ENCODE data around the gene CEBPA.

Gene CEBPA

DNA sequence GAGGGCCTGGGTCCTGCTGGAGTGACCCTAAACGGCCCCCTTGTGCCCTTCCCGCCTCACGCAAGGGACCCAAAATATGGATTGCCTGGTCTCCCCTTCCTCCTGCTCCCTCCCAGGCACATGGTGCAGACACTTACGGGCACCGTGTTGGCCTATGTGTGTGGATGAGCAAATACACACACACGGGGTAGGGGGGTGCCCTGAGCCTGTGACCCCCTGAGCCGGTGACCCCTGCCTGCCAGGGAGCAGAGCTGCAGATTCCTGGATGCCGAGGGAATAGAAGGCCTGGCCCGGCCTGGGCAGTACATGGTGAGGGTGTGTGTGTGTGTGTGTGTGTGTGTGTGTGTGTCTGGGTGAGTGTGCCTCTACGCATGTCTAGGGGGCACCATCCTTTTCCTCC, 33.3 kb downstream of the CEBPA start:
- peaks cover 4% of the 10 kb centered on the region for H3K4me1 ChIP-seq
- H3K36me3 ChIP-seq = no peaks in the 10 kb centered on the region
- DNase-seq = no peak
- TF ChIP-seq, protein P1, sequence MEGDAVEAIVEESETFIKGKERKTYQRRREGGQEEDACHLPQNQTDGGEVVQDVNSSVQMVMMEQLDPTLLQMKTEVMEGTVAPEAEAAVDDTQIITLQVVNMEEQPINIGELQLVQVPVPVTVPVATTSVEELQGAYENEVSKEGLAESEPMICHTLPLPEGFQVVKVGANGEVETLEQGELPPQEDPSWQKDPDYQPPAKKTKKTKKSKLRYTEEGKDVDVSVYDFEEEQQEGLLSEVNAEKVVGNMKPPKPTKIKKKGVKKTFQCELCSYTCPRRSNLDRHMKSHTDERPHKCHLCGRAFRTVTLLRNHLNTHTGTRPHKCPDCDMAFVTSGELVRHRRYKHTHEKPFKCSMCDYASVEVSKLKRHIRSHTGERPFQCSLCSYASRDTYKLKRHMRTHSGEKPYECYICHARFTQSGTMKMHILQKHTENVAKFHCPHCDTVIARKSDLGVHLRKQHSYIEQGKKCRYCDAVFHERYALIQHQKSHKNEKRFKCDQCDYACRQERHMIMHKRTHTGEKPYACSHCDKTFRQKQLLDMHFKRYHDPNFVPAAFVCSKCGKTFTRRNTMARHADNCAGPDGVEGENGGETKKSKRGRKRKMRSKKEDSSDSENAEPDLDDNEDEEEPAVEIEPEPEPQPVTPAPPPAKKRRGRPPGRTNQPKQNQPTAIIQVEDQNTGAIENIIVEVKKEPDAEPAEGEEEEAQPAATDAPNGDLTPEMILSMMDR (IDR thresholded peaks at IDR 0.05; ENCODE audit: low read depth, low read length) = no peak
- H3K4me3 ChIP-seq (ENCODE audit: low read depth, low read length) = no peak overlapping the region
- H3K27me3 ChIP-seq = no peaks in the 10 kb centered on the region
- H3K9me3 ChIP-seq = no peaks in the 10 kb centered on the region

DNA sequence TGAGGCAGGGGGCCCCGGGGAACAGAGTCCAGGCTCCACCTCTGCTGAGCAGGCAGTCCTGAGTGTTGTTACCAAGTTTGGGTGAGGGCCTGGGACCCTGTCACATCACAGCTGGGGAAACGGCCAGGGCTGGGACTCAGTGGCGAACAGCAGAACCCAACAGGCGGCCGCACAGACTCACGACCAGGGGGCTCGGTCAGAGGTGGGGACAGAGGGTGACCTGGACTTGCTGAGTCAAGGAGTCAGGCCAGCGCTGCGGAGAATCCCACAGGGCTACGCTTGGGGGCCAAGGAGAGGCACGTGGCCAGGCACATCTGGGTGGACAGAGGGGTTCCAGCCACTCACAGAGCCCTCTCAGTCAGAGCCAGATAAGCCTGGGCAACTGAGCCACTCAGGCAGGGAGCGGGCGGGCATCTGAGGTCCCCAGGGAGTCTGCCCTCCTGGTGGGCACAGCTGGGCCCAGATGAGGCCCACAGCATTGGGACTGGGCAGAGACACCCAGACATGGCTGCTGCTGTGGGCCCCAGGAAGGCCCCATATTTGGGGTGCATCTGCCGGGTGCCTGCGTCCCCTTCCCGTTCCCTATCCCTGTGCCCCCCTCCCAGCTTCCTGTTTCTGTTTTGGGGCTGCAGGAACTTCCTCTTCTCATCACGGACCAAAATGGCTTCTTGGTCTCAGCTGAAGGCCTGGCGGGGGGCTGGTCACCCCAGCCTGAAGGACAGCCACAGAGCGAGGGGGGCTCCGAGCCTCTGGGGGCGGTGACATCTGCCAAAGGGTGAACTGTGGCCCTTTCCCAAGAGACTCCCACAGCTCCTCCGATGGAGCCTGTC, 34.0 kb downstream of the CEBPA start:
- Histone ChIP-seq H3K27me3 (no peaks in the 10 kb centered on the region), H3K9me3 (no peaks in the 10 kb centered on the region), H3K4me3 (ENCODE audit: low read depth, low read length) (no peak overlapping the region), H3K36me3 (no peaks in the 10 kb centered on the region), H3K4me1 (no peaks in the 10 kb centered on the region; the same call in 1 of the 2 replicates)
- TF ChIP-seq, protein P1 (IDR thresholded peaks at IDR 0.05; ENCODE audit: low read depth, low read length) = no peak
- DNase-seq = no peak

DNA sequence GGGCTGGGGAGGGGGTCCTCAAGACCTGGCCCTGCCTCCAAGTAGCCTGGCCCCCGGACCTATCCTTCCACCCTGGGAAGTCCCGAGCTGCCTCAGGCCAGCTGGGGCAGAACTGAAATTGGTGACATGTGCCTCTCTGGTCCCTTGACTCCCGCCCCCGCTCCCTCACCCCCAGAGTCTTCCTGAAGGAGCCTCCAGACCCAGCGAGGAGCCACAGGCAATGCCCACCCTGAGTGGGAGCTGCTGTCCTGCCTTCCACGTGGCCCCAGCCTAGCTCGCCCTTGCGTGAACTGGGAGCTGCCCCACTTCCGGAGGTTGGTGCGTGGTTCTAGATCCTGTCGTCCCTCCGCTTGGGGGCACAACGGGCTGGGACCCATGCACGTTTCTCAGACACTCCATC, 34.6 kb downstream of the CEBPA start:
- Histone ChIP-seq H3K27me3 (no peaks in the 10 kb centered on the region), H3K4me3 (ENCODE audit: low read depth, low read length) (no peak overlapping the region), H3K36me3 (no peaks in the 10 kb centered on the region), H3K9me3 (no peaks in the 10 kb centered on the region), H3K4me1 (no peaks in the 10 kb centered on the region)
- TF ChIP-seq, protein P1 (IDR thresholded peaks at IDR 0.05; ENCODE audit: low read depth, low read length) = no peak
- no peak for DNase-seq

DNA sequence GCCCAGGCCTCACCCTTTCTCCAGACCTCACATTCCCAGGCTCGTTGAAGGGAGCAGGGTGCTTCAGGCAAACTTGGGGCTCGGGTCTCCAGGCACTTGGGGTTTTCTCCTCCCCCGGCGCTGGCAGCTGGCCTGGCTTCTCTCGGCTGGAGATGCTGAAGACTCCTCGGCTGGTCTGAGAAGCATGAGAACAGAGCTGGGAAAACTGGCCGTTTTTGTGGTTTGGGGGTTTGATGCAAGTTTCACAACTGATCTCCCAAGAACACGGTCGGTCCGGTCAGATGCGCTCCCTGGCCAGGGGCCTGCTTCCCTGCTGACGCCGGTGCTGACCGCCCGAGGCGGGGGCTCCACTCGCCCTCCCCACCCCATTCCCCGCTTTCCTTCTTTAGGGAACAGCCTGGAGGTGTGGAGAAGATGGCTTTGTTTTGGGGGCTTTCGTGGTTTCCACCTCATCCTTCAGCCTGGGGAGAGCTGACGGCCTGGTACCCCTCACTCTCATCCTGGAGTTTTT, 35.3 kb downstream of the CEBPA start:
- Histone ChIP-seq H3K27me3 (no peaks in the 10 kb centered on the region), H3K4me1 (no peaks in the 10 kb centered on the region), H3K9me3 (no peaks in the 10 kb centered on the region), H3K36me3 (no peaks in the 10 kb centered on the region), H3K4me3 (ENCODE audit: low read depth, low read length) (no peak overlapping the region)
- TF ChIP-seq, protein P1 (IDR thresholded peaks at IDR 0.05; ENCODE audit: low read depth, low read length) = no peak
- DNase-seq = no peak

DNA sequence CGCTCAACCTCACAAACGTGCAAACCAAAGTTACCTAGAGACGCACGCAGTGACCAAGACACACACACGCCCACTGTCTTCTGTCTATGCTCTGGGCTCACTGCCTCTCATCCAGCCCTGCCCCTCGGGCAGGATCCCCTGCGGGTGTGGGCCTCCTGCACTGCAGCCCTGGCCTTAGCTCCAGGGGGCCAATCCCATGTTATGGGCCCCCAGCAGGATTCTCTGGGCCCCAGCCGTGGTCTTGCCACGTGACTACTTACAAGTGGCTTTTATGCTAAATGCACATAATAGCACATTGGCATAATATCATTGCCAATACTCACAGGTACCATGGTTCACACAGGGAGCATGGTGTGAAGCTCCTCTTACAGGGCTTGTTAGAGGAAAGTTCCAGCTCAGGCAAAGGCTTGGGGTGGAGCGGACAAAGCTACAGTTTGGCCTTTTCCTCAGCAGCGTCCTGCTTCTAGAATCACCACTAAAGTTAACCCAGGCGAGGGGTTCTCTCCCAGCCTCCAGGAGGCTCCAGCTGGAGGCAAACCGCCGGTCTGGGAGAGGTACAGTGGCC, 37.4 kb downstream of the CEBPA start:
- H3K4me1 ChIP-seq = no peaks in the 10 kb centered on the region
- DNase-seq = no peak
- H3K27me3 ChIP-seq = no peaks in the 10 kb centered on the region
- no peaks in the 10 kb centered on the region for H3K36me3 ChIP-seq
- H3K4me3 ChIP-seq (ENCODE audit: low read depth, low read length) = no peak overlapping the region
- TF ChIP-seq, protein P1 (IDR thresholded peaks at IDR 0.05; ENCODE audit: low read depth, low read length) = no peak
- H3K9me3 ChIP-seq = no peaks in the 10 kb centered on the region

Measured in BE2C (cell line).